Kidney (tissue), 14 donors: ENCODE data around the gene GPR179. TPM values are rescaled to one million over a fixed set of nuclear protein-coding genes. Genes with fewer than 3 reads are reported as not detected.
A peak's percentile ranks its signal among the peaks of the same experiment; 100 is the strongest.

Source experiments
- DNase-seq, 5 donors: peaks; one replicate each; pipeline ENCODE4 v3.0.0-alpha.2; 2013 to 2020
- FAIRE-seq: peaks from 2 replicates; lab custom pipeline; 2012; peaks lifted over from hg19 to GRCh38; lab: Jason Lieb, UNC
- H3K27ac ChIP-seq, 2 donors: one replicate each; pipeline ENCODE4 v1.7.0; 2013; ENCODE audit warnings: low read depth in 2 of 2, low read length in 2 of 2, inconsistent platforms in 1 of 2
- H3K27me3 ChIP-seq: one replicate; pipeline ENCODE4 v1.7.1; 2013; ENCODE audit warnings: low read length, inconsistent platforms; ENCODE audit not compliant: control insufficient read depth, insufficient read depth
- H3K36me3 ChIP-seq, 3 donors: one replicate each; pipeline versions ENCODE4 v1.7.0 to v1.7.1; 2013; ENCODE audit warnings: low read length in 3 of 3, control low read depth in 1 of 3, inconsistent platforms in 1 of 3; ENCODE audit not compliant: insufficient read depth in 3 of 3, control insufficient read depth in 2 of 3
- H3K4me1 ChIP-seq, 3 donors: one replicate each; pipeline versions ENCODE4 v1.7.0 to v1.7.1; 2013; ENCODE audit warnings: low read length in 3 of 3, inconsistent platforms in 1 of 3, low read depth in 1 of 3; ENCODE audit not compliant: control insufficient read depth in 2 of 3, insufficient read depth in 2 of 3
- H3K4me3 ChIP-seq, 3 donors: one replicate each; pipeline versions ENCODE4 v1.7.0 to v1.8.1; 2013; ENCODE audit warnings: low read length in 3 of 3, control low read depth in 1 of 3, inconsistent platforms in 1 of 3
- H3K9ac ChIP-seq, 3 donors: one replicate each; pipeline versions ENCODE4 v1.7.0 to v1.7.1; 2013; ENCODE audit warnings: low read length in 3 of 3, control low read depth in 1 of 3, inconsistent platforms in 1 of 3
- H3K9me3 ChIP-seq, 3 donors: one replicate each; pipeline versions ENCODE4 v1.7.0 to v1.7.1; 2013; ENCODE audit warnings: low read length in 3 of 3, control low read depth in 1 of 3, inconsistent platforms in 1 of 3; ENCODE audit not compliant: control insufficient read depth in 2 of 3, insufficient read depth in 1 of 3
- CTCF ChIP-seq: IDR thresholded peaks from 3 replicates; pipeline ENCODE4 v1.5.1; 2012; ENCODE audit warnings: mild to moderate bottlenecking, moderate library complexity, borderline replicate concordance; ENCODE audit not compliant: insufficient read depth; ENCODE audit errors: extremely low read depth
- intact Hi-C: fragments of 100-400 bp; cut with DNase I; formaldehyde crosslinking; loops from one replicate; pipeline ENCODE4 v1.11.1; 2022
- polyA plus RNA-seq: library from polyadenylated mRNA; stranded (reverse); fragments of 350-450 nt; fragmentation: Illumina TruSeq; extraction: RNeasy Lipid Tissue Mini Kit (QIAGEN cat#74804); gene quantifications from one replicate; pipeline ENCODE4 v1.2.3, GENCODE V29; 2014; ENCODE audit warnings: low read depth, low replicate concordance; ENCODE audit not compliant: insufficient read depth
- total RNA-seq: library from RNA; stranded (reverse); fragmentation: NEBNext Ultra II Directional; extraction: Animal tissue kit (Norgen Biotek cat#: 25700); gene quantifications from one replicate; pipeline ENCODE4 v1.2.1, GENCODE V29; 2021
- donor health status: control.
- donor health status: control.
- donor health status: control.
- donor health status: control.
- donor health status: control.
- donor health status: DM: yes; HTN: yes; CAD: no.
- donor health status: Normal renal cell carcinoma (clear cell type).

GPR179 gene
- total and polyA plus RNA-seq, 2 donors from 2014 or later = not detected

GRCh38 chr17:38334480-38335364, 9.0 kb downstream of the GPR179 start:
- H3K27ac ChIP-seq = no peak overlapping the region
- FAIRE-seq = no peak
- no peaks in the 10 kb centered on the region for H3K9me3 ChIP-seq
- no peak for TF ChIP-seq CTCF
- no peak overlapping the region for H3K4me3 ChIP-seq
- no peaks in the 10 kb centered on the region for H3K27me3 ChIP-seq
- peak in 1 of 5 donors; percentile 60 for DNase-seq
- intact Hi-C loops = no loop called here
- no peak overlapping the region for H3K9ac ChIP-seq
- H3K36me3 ChIP-seq = no peaks in the 10 kb centered on the region
- H3K4me1 ChIP-seq = no peaks in the 10 kb centered on the region

GRCh38 chr17:38333635-38334295, 10.0 kb downstream of the GPR179 start:
- H3K9me3 ChIP-seq = no peaks in the 10 kb centered on the region
- FAIRE-seq (no peak), DNase-seq (peak; percentile 43 to 65 (median 59))
- H3K36me3 ChIP-seq = no peaks in the 10 kb centered on the region
- H3K9ac ChIP-seq = no peak overlapping the region
- peak; percentile 31 for TF ChIP-seq CTCF
- intact Hi-C loops = no loop called here
- no peaks in the 10 kb centered on the region for H3K4me1 ChIP-seq
- H3K27ac ChIP-seq = no peak overlapping the region
- H3K27me3 ChIP-seq = no peaks in the 10 kb centered on the region
- H3K4me3 ChIP-seq = no peak overlapping the region

GRCh38 chr17:38332735-38333134, 11.0 kb downstream of the GPR179 start:
- DNase-seq = peak in 1 of 5 donors; percentile 8
- Histone ChIP-seq H3K4me3 (no peak overlapping the region), H3K9ac (no peak overlapping the region), H3K27ac (no peak overlapping the region), H3K9me3 (no peaks in the 10 kb centered on the region), H3K27me3 (no peaks in the 10 kb centered on the region), H3K36me3 (no peaks in the 10 kb centered on the region), H3K4me1 (no peaks in the 10 kb centered on the region)
- TF ChIP-seq CTCF = no peak
- intact Hi-C loops = no loop called here
- no peak for FAIRE-seq
